ENCODE results near the gene CCNQ. TPM values are rescaled to one million over a fixed set of nuclear protein-coding genes. Genes with fewer than 3 reads are reported as not detected.

CCNQ gene
- total and polyA plus RNA-seq, 2 of the 8 experiments (the other 6 are each of a cell fraction or from before 2014, with no cell fraction given): 16.6 to 32.1 TPM

- H3K4me1 ChIP-seq (replicated peaks in 1 of 4; ENCODE audit: control insufficient read depth in 3 of 4, insufficient read depth in 4 of 4, low read length in 3 of 4): no peaks in the 10 kb centered on the region
- H3K23ac ChIP-seq (ENCODE audit: insufficient read length): no peak overlapping the region
- no peak for DNase-seq (ENCODE audit: low read depth in 1 of 2, low spot score in 2 of 2)
- no peak overlapping the region for H3K4ac ChIP-seq (replicated peaks; ENCODE audit: insufficient read length, low read depth, low read length)
- no peak overlapping the region for H3K4me2 ChIP-seq (ENCODE audit: insufficient read depth in 1 of 2, low read depth in 2 of 2, low read length in 2 of 2)
- no peak overlapping the region for H3K27ac ChIP-seq (ENCODE audit: low read depth, low read length)
- no peak for FAIRE-seq
- no peak overlapping the region for H4K8ac ChIP-seq (ENCODE audit: extremely low read depth, insufficient read depth, low read length)
- no peak overlapping the region for H2BK12ac ChIP-seq (ENCODE audit: low read depth, low read length)
- no peak overlapping the region for H3K56ac ChIP-seq (replicated peaks; ENCODE audit: insufficient read length, low read depth, low read length)
- no peaks in the 10 kb centered on the region for H3K23me2 ChIP-seq (ENCODE audit: low read depth, low read length)
- no peak overlapping the region for H3K4me3 ChIP-seq (ENCODE audit: extremely low read depth in 1 of 4, insufficient read depth in 2 of 4, low read depth in 3 of 4, low read length in 4 of 4)
- no peaks in the 10 kb centered on the region for H3K9me3 ChIP-seq (ENCODE audit: insufficient read depth in 2 of 2, low read depth in 1 of 2, low read length in 1 of 2)
- H3K14ac ChIP-seq (ENCODE audit: insufficient read length): no peak overlapping the region
- CTCF ChIA-PET (ENCODE audit: partially characterized antibody): interaction anchor here (1.3 to 21.6 kb wide), 7 partner anchors 8 to 70 kb away, joined by 3 to 408 read pairs (median 5); partner anchors contain the start of gene DUSP9
- H2BK120ac ChIP-seq (replicated peaks; ENCODE audit: low read depth, low read length): no peak overlapping the region
- no peak overlapping the region for H4K5ac ChIP-seq (ENCODE audit: insufficient read length, low read depth, low read length)
- POLR2A ChIA-PET (ENCODE audit: partially characterized antibody): no interaction called here
- H2BK5ac ChIP-seq (ENCODE audit: low read depth, low read length): no peak overlapping the region
- no peaks in the 10 kb centered on the region for H4K20me1 ChIP-seq (replicated peaks in 1 of 2; ENCODE audit: control insufficient read depth in 1 of 2, insufficient read depth in 2 of 2, low read length in 2 of 2)
- no peaks in the 10 kb centered on the region; a peak in 1 of 7 replicates for H3K27me3 ChIP-seq (replicated peaks in 1 of 4; ENCODE audit: control insufficient read depth in 3 of 4, extremely low read depth in 1 of 4, insufficient read depth in 3 of 4, low read length in 3 of 4)
- no peaks in the 10 kb centered on the region for H3K79me2 ChIP-seq (ENCODE audit: control insufficient read depth in 1 of 2, insufficient read depth in 2 of 2, low read length in 2 of 2)
- H3K36me3 ChIP-seq (ENCODE audit: control insufficient read depth in 2 of 4, insufficient read depth in 4 of 4, low read length in 3 of 4): no peaks in the 10 kb centered on the region
- WGBS, 2 experiments (ENCODE audit: extremely low coverage in 1 of 2, insufficient coverage in 1 of 2, insufficient read length in 1 of 2, insufficient replicate concordance in 2 of 2, low coverage in 1 of 2, low lambda C conversion rate in 2 of 2, missing lambda C conversion rate in 1 of 2): 91% methylated on average over 13 of the region's 15 CpGs; no CpG with 5 or more reads in 1 of the 2 experiments
- H2AK5ac ChIP-seq (ENCODE audit: low read depth, low read length): no peak overlapping the region
- no peak overlapping the region for H2BK15ac ChIP-seq (ENCODE audit: low read length)
- H3K18ac ChIP-seq (ENCODE audit: extremely low read depth, low read length): no peak overlapping the region
- H3K9ac ChIP-seq (replicated peaks in 1 of 4; ENCODE audit: extremely low read depth in 1 of 4, low read depth in 3 of 4, low read length in 3 of 4): no peak overlapping the region
- H3K79me1 ChIP-seq (ENCODE audit: low read depth, low read length): no peaks in the 10 kb centered on the region
- H4K91ac ChIP-seq (replicated peaks; ENCODE audit: insufficient read length, low read length): no peak overlapping the region
- H2BK20ac ChIP-seq (ENCODE audit: low read length): no peak overlapping the region
- H2AFZ ChIP-seq (ENCODE audit: low read length): no peak overlapping the region
- TF ChIP-seq E2F6 (IDR thresholded peaks at IDR 0.05) (no peak), POU5F1 (IDR thresholded peaks at IDR 0.05; ENCODE audit: low read depth, low read length) (no peak), FOSL1 (IDR thresholded peaks at IDR 0.05; ENCODE audit: insufficient read depth, low read depth, low read length) (no peak), ATF2 (IDR thresholded peaks at IDR 0.05; ENCODE audit: low read length) (no peak), POLR2AphosphoS5 (IDR thresholded peaks at IDR 0.05; ENCODE audit: low read depth, low read length) (no peak), CBX8 (IDR thresholded peaks at IDR 0.05; ENCODE audit: borderline replicate concordance, low read depth, low read length) (no peak), GTF2F1 (IDR thresholded peaks at IDR 0.05; ENCODE audit: borderline replicate concordance, low read depth, low read length) (no peak), CHD2 (IDR thresholded peaks at IDR 0.05; ENCODE audit: low read length) (no peak), BRCA1 (IDR thresholded peaks at IDR 0.05; ENCODE audit: low read depth, low read length) (no peak), EGR1 (IDR thresholded peaks at IDR 0.05; ENCODE audit: borderline replicate concordance, low read depth, low read length) (no peak), SRF (IDR thresholded peaks at IDR 0.05; ENCODE audit: low read depth, low read length) (no peak)
Observed at GRCh38 chrX:153634832-153635231, 35.9 kb upstream of the CCNQ start.

Data from H1 (cell line).